GM12878 (cell line): ENCODE data around the gene DHDDS. TPM values are rescaled to one million over a fixed set of nuclear protein-coding genes. Genes with fewer than 3 reads are reported as not detected.

ENCODE experiments used
- EP300 ChIP-seq, 2 experiments: fragments of 150-350 bp in 1 of 2; IDR thresholded peaks; 2 replicates each; pipeline ENCODE4 v1.6.1; 2011 to 2012; ENCODE audit warnings: low read depth in 2 of 2, low read length in 2 of 2, borderline replicate concordance in 1 of 2, improper control_type of control experiment in 1 of 2, inconsistent platforms in 1 of 2; ENCODE audit not compliant: control insufficient read depth in 1 of 2
- LARP7 ChIP-seq: fragments of 450-650 bp; IDR thresholded peaks from 2 replicates; pipeline ENCODE4 v1.6.1; 2017; ENCODE audit warnings: mild to moderate bottlenecking
- MTA3 ChIP-seq: IDR thresholded peaks from 2 replicates; pipeline ENCODE4 v1.6.1; 2012; ENCODE audit warnings: low read length, inconsistent platforms, borderline replicate concordance
- MYB ChIP-seq: fragments of 150-350 bp; IDR thresholded peaks from 2 replicates; pipeline ENCODE4 v1.6.1; 2014; ENCODE audit warnings: mild to moderate bottlenecking, low read depth, low read length, borderline replicate concordance
- YY1 ChIP-seq: IDR thresholded peaks from 2 replicates; pipeline ENCODE4 v1.6.1; 2011; ENCODE audit warnings: low read depth, mild to moderate bottlenecking, low read length
- polyA plus RNA-seq, 11 experiments: library from polyadenylated mRNA; depleted of rRNA in 4 of 11; unstranded in 6 of 11; stranded (reverse) in 5 of 11; fragments of >200 nt; fragmentation: Nextera tagmentation in 4 of 11; fragmentation: Illumina TruSeq in 1 of 11; extraction: Ambion mirVana in 4 of 11; extraction: Trizol in 1 of 11; gene quantifications; 1 replicate in 1 of 11; 2 replicates in 10 of 11; pipeline versions ENCODE4 v1.2.1 to v1.2.3, GENCODE V29; 2011 to 2016; ENCODE audit warnings: inconsistent platforms in 2 of 11, missing spikeins in 2 of 11, low read depth in 1 of 11
- total RNA-seq, 4 experiments: library from RNA; depleted of rRNA in 3 of 4; stranded (reverse); fragments of >200 nt in 3 of 4; fragmentation: Illumina TruSeq in 1 of 4; extraction: Trizol in 1 of 4; gene quantifications; 2 replicates each; pipeline versions ENCODE4 v1.2.1 to v1.2.3, GENCODE V29; 2013 to 2021
- TF ChIP-seq, protein P1 (sequence below): fragments of 450-650 bp; IDR thresholded peaks from 2 replicates; pipeline ENCODE4 v1.6.1; 2018; ENCODE audit warnings: borderline replicate concordance, mild to moderate bottlenecking; ENCODE audit not compliant: partially characterized antibody
- TF ChIP-seq, protein P2 (sequence below): IDR thresholded peaks from 2 replicates; pipeline ENCODE4 v1.6.1; 2012; ENCODE audit warnings: low read depth, low read length, improper control_type of control experiment
- TF ChIP-seq, protein P3 (sequence below): IDR thresholded peaks from 2 replicates; pipeline ENCODE4 v1.6.1; 2011; ENCODE audit warnings: borderline replicate concordance, low read depth, mild to moderate bottlenecking, moderate library complexity, low read length; ENCODE audit not compliant: insufficient read depth, poor library complexity, severe bottlenecking

The DHDDS gene
- total and polyA plus RNA-seq, 10 of the 15 experiments (the other 5 are each of a cell fraction or from before 2014, with no cell fraction given): 22.7 to 47.5 (median 36.4) TPM

DNA sequence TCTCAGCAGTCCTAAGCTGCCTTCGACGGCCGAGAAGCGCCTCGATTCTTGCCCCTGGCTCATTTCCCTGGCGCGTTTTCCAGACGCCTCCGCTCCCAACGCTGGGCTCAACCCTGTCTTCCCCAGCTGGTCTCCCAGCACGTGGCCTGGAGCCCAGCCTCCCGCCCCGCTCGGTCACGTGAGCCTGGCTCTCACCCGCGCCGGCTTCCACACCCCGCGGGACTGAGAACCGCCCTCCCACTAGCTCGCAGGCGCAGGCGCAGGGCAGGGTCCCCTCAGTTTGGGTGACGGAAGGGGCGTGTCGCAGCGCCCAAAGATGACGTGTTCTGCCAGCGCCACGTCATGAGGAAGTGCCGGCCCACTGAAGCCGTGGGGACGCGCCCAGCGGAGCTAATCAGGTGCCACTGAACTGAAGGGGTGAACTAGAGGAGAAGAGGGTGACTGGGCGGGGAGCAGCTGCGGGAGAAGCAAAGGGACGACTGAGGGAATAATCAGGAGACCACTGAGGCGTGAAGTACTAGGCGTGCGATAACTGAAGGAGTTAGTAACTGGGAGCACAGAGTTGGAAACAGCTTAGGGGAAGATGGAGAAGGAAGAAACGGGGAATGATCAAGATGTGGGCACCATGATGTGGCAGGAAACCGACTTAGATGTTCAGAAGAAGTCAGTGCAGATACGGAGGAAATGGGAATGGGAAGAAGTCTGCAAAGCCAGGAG lies at the start of gene DHDDS (continued):
- TF ChIP-seq, protein P1, sequence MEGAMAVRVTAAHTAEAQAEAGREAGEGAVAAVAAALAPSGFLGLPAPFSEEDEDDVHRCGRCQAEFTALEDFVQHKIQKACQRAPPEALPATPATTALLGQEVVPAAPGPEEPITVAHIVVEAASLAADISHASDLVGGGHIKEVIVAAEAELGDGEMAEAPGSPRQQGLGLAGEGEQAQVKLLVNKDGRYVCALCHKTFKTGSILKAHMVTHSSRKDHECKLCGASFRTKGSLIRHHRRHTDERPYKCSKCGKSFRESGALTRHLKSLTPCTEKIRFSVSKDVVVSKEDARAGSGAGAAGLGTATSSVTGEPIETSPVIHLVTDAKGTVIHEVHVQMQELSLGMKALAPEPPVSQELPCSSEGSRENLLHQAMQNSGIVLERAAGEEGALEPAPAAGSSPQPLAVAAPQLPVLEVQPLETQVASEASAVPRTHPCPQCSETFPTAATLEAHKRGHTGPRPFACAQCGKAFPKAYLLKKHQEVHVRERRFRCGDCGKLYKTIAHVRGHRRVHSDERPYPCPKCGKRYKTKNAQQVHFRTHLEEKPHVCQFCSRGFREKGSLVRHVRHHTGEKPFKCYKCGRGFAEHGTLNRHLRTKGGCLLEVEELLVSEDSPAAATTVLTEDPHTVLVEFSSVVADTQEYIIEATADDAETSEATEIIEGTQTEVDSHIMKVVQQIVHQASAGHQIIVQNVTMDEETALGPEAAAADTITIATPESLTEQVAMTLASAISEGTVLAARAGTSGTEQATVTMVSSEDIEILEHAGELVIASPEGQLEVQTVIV: peak; percentile 78
- TF ChIP-seq EP300 (IDR thresholded peaks at IDR 0.05; ENCODE audit: borderline replicate concordance in 1 of 2, control insufficient read depth in 1 of 2, low read depth in 2 of 2, low read length in 2 of 2) (no peak), MYB (no peak), LARP7 (peak; percentile 73), MTA3 (no peak), YY1 (0 out of 2 replicates have a peak, but pooled peaks have one; percentile 37)
- TF ChIP-seq, protein P2, sequence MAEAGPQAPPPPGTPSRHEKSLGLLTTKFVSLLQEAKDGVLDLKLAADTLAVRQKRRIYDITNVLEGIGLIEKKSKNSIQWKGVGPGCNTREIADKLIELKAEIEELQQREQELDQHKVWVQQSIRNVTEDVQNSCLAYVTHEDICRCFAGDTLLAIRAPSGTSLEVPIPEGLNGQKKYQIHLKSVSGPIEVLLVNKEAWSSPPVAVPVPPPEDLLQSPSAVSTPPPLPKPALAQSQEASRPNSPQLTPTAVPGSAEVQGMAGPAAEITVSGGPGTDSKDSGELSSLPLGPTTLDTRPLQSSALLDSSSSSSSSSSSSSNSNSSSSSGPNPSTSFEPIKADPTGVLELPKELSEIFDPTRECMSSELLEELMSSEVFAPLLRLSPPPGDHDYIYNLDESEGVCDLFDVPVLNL: 0 out of 2 replicates have a peak, but pooled peaks have one; percentile 23
- TF ChIP-seq, protein P3, sequence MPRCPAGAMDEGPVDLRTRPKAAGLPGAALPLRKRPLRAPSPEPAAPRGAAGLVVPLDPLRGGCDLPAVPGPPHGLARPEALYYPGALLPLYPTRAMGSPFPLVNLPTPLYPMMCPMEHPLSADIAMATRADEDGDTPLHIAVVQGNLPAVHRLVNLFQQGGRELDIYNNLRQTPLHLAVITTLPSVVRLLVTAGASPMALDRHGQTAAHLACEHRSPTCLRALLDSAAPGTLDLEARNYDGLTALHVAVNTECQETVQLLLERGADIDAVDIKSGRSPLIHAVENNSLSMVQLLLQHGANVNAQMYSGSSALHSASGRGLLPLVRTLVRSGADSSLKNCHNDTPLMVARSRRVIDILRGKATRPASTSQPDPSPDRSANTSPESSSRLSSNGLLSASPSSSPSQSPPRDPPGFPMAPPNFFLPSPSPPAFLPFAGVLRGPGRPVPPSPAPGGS: no peak
- TF ChIP-seq, all 136 proteins: peak for 69
